HG02970 (cell line): ENCODE data around the gene MYO5A.
A peak's percentile ranks its signal among the peaks of the same experiment; 100 is the strongest.
"Not testable (repeated sequence)": the region's sequence is repeated elsewhere in the genome, so short reads cannot be mapped to it uniquely, and the experiment has no call there.

ENCODE experiments used
- ATAC-seq: cut with Tn5 transposase; IDR thresholded peaks from one replicate; pipeline ENCODE4 v1.9.1; 2021; ENCODE audit warnings: mild to moderate bottlenecking, moderate library complexity, moderate number of reproducible peaks; ENCODE audit not compliant: unreplicated experiment, low FRiP score

Gene MYO5A

GRCh38 chr15:52528564-52529340, at the start of gene MYO5A:
TSS of gene MYO5A (minus strand) at chr15:52528880. CDS start at chr15:52528806, 74 bp downstream.
- ATAC-seq = peak; percentile 72

GRCh38 chr15:52576692-52577091, 48.0 kb upstream of the MYO5A start:
- ATAC-seq = no peak

GRCh38 chr15:52575573-52575972, 46.9 kb upstream of the MYO5A start:
- ATAC-seq = not testable (repeated sequence)

- ATAC-seq = no peak
Observed at GRCh38 chr15:52575072-52575471, 46.4 kb upstream of the MYO5A start.

GRCh38 chr15:52574623-52575022, 45.9 kb upstream of the MYO5A start:
- ATAC-seq = not testable (repeated sequence)

GRCh38 chr15:52568601-52569585, 40.2 kb upstream of the MYO5A start, which contains the start of gene ARPP19:
TSS of gene ARPP19 (minus strand) at chr15:52569030. CDS start at chr15:52568892, 138 bp downstream.
- peak; percentile 66 for ATAC-seq

GRCh38 chr15:52567871-52568600, 39.4 kb upstream of the MYO5A start:
- no peak for ATAC-seq

GRCh38 chr15:52566889-52567288, 38.2 kb upstream of the MYO5A start:
- no peak for ATAC-seq

- ATAC-seq = not testable (repeated sequence)
Observed at GRCh38 chr15:52565417-52566358, 37.0 kb upstream of the MYO5A start.

GRCh38 chr15:52563501-52564060, 34.9 kb upstream of the MYO5A start:
- no peak for ATAC-seq

GRCh38 chr15:52559575-52559974, 30.9 kb upstream of the MYO5A start:
- ATAC-seq = no peak

GRCh38 chr15:52559022-52559421, 30.3 kb upstream of the MYO5A start:
- ATAC-seq = no peak

GRCh38 chr15:52558196-52558595, 29.5 kb upstream of the MYO5A start:
- peak; percentile 64 for ATAC-seq

- no peak for ATAC-seq
Observed at GRCh38 chr15:52557274-52557641, 28.6 kb upstream of the MYO5A start.

- no peak for ATAC-seq
Observed at GRCh38 chr15:52556524-52557273, 28.0 kb upstream of the MYO5A start.

GRCh38 chr15:52552303-52552702, 23.6 kb upstream of the MYO5A start:
- ATAC-seq = no peak

- ATAC-seq = no peak
Observed at GRCh38 chr15:52551762-52552161, 23.1 kb upstream of the MYO5A start.

GRCh38 chr15:52551186-52551585, 22.5 kb upstream of the MYO5A start:
- not testable (repeated sequence) for ATAC-seq
